NCI-H128 (cell line): ENCODE results near the gene HDAC9.

Source experiments
- DNase-seq: peaks from one replicate; lab custom pipeline; 2025; ENCODE audit not compliant: unreplicated experiment; lab: John Stamatoyannopoulos, UW

HDAC9 gene

DNA sequence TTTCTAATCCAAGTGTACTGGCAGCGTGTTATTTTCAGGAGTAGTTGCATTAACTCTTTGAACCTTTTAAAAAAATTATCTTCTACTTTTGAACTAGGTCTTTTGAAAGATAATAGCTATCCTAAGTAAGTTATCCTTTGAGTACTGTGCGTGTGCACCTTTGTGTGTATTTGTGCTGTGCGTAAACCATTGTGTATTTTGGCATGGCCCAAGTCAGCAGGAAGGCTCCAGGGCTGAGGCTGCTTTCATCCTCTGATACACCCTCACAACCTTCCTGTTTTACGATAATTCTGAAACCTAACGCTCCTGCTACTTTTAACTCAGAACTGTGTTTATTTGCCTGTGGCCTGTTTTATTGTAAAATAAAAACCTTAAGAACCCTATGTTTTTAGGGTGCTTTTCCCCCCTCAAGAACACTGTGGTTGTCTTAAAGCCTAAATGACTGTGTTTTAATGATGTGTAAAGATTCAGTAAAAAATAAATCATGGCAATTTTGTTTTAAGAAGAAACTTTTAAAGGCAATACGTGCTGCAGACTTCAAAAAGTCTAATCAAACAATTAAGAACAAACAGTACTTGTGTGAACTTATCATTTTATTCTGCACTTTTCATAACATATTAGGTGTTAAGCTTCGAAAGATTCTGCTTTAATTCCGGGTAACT is 57.5 kb downstream of the HDAC9 start:
- no peak for DNase-seq

DNA sequence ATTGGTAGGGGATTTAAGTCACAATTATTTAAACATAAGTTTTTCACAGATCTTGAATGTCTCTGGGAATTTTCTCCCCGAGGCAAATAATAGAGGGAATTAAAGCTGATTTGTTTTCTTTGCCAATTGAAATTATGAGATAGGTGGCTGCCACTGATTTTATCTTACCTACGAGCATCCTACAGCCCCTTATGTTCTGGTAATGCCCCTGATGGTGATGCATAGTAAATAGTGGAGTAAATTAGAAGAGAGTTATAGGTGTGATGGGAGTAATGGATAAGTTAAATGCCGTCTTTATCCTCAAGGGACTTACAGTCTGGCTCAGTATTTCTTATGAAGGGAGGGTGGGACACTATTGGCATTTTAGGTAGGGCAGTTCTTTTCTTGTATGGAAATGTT is 58.1 kb downstream of the HDAC9 start:
- no peak for DNase-seq

DNA sequence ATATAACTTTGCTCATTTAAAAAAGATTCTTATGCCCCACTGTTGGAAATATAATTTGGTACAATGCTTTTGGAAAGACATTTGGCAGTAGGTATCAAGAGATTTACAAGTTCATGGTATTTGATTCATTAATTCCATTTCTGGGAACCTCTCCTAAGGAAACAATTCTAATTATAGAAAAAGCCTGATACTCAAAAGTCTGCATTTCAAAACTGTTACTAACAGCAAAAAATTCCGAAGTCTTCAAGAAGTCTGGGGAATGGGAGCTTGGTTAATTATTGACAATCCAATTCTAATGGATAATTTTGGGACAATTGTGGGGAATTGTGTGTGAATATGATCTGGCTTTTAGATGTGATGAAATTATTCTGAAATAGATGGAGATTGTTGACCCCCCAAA is 59.6 kb downstream of the HDAC9 start:
- no peak for DNase-seq

DNA sequence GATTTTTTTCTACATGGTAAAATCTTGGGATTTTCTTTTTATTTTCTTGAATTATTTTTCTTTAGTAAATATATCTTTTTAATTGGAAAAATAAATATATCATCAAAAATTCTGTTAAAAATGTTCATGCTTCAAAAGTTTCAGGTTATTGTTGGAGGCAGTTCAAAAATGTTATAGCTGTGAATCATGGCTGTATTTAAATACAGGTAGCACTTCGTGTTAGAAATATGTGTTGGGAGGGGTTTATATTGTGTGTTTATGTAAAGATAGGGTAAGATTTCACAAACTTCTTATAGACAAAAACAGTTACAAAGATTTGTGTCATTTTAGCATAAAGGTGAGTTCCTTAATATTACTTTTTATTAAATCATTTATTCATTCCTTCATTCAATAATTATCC is 60.4 kb downstream of the HDAC9 start:
- no peak for DNase-seq

DNA sequence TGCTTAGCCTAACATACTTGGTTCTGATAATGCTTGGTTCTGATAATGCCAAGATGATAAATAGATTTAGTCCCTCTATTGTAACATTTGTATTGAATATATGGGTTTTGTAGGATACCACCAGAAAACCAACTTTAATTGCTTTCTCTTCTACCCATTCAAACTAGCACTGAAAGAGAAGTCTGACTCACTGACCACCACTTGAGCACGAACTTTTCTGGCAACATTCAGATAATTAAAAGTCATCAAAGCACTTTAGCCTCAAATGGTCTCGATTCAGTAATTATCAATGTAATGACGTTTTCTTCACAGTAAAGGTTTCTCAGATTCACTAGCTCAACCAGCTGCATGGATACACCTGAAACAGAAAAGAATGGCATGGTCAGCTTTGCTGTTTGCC is 63.0 kb downstream of the HDAC9 start:
- no peak for DNase-seq

DNA sequence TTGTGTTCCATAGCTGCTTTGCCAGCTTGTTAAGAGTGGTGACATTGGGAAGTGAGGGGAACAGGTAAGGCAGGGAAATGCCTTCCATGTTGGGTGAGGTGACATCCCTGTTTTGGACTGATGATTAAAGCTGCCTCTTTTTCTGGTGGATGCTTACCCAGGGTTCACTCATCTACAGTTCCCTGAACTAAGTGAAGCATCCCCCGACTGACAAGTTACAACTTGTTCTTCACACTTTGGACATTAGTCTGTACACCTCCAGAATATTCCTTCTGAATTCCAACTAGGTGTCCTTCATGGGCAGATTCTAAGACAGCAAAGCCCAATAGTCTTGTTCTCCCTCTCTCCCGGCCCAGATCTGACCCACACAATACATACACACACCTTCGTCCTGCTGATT is 63.4 kb downstream of the HDAC9 start:
- no peak for DNase-seq

DNA sequence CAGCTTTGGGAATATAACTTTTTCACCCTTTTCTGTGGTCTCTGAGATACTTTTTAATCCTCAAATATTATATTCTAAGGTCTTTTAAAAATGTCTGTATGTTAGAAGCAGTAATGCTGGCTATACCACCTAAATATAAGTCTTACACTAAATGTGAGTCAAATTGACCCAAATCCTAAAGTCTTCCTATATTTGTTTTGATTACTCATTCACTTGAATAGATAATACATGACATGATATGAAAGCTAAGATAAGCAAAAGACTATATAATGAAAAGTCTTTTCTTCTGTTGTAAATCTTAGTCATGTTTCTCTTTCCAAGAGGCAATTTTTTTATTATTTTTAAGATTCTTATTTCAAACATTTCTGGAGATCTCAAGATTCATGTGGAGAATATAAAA is 64.2 kb downstream of the HDAC9 start:
- no peak for DNase-seq

DNA sequence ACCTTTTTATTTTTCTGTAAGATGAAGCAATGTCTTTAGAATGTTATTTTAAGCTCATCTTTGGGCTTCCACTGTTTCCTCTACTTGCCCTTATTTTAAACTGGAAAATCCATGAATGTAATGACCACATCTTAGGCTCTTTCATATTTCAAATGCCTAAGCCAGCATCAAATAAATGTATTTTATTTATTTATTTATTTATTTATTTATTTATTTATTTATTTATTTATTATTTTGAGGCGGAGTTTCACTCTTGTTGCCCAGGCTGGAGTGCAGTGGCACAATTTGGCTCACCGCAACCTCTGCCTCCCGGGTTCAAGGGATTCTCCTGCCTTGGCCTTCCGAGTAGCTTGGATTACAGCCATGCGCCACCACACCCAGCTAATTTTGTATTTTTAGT is 69.2 kb downstream of the HDAC9 start:
- DNase-seq = no peak

DNA sequence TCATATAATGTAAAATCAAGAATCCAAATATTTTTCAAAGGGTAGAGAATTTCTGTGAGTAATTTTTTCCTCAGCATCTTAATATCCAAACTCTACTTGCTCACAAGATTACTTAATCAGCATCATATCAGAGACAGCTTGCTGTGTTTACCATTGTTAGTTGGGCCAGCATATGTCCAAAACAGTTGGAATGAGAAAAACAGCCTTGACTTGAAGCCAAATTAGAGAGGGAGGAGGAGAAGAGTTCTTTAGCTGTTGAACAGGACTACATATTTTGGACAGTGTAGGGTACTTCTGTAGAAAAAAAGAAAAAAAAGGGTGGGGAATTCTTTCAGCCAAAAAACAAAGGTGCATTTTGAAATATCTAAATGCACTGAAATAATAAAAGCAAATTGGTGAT is 69.8 kb downstream of the HDAC9 start:
- DNase-seq = no peak

DNA sequence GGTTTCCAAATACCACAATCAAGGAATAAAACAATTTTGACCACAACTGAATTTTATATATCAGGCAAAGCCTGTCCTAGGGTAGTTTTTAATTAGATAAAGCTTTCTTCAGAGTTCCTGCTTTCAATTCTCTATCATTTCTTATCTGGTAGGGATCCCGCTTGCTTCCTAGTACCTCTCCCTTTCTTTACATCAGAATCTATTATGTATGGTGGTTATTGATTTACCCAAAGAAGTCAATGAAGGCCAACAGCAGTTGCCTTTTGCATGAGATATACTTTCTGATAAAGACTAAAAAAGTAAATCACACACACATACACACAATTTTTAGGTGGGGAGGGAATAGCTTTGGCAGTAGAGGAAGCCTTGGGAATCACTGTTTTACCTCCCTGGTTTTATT is 70.7 kb downstream of the HDAC9 start:
- no peak for DNase-seq

DNA sequence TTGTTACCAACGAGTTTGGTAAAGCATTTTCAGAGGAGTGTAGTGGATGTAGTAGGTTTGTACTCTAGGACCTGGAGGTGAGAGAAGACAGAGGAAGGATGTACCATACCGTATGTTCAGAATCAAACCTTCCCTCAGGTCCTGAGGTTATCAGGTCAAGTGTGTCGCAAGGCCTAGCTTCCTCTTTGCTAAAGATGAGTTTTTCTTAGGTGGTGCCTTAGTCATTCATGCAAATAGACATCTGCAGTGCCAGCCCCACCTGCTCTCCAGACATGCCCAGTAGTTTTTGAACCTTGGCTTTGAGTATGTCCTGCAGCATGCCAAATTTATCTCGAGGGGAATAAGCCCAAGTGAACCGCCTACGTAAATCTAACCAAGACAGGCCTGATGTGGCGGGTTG is 71.3 kb downstream of the HDAC9 start:
- DNase-seq = no peak

DNA sequence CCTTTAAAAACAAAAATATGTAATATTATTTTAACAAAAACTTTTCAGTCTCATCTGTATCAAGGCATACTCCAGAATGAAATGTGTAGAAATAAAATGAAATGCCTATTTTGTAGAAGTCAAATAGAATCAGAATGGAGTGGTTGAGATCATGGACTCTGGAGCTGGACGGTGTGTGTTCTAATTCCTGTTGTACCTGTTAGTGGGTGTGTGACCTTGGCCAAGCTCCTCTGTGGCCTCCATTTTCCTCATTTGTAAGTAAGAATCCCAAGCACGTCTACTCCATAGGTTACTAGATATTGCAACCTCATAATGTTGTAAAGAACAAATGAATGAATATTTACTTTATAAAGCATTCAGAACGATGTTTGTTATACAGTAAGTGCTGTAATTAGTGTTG is 74.9 kb downstream of the HDAC9 start:
- DNase-seq = no peak

DNA sequence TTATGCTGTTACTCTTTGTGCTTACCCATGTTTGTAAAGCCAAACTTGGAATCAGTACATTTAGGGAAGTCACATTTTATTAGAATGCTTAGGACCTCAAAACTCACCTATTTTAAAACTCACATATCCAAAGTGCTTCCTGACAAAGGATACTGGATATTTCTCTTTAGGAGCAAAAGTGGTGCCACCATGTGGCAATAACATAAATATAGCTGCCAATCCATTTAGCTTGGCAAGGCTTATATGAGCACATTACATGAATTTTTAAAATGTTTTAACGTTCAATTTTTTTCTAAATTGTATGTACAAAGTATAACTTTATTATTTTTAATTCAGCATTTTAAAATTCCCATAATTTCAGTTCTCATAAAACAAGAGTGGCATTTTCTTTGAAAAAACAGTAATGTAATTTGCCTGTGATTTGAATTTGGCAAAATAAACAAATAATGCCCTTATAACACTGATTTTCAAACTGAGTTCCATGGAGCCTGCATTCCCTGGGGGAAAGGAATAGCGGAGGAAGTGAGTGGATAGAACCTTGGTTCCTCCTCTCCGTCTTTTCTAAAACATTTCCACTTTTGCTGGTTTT is 75.4 kb downstream of the HDAC9 start:
- peak; percentile 37 for DNase-seq

DNA sequence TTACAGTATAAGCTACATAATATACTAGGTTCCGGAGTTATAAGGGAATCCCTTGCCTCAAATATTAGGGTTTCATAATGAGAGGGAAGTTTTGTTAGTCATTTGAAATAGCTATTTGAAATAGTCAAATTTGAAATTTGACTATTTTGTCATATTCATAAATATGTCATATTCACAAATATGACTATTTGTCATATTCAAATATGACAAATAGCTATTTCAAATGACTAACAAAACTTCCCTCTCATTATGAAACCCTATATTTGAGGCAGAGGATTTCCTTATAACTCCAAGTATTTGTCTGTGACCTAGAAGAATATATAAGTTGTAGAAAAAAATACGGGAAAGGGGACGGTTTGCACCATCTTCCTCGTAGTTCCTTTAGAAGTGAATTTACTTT is 76.6 kb downstream of the HDAC9 start:
- no peak for DNase-seq

DNA sequence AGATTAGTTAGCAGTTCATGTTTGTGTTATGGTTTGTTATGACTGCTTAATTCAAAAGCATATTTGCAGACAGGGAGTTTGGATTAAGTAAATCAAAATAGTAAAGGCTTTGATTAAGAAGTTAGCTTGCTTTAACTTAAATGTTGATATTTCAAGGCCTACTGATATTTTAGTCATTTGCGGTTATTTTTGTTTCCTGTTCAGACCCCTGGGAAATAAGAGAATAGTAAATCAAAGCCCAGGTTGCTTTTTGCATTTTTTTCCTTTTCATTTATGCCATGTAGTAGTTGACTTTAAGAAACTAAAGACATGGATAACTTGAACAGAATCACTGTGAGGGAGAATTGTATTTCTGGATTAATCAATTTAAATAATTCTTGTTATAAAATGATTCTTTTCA is 77.3 kb downstream of the HDAC9 start:
- no peak for DNase-seq

DNA sequence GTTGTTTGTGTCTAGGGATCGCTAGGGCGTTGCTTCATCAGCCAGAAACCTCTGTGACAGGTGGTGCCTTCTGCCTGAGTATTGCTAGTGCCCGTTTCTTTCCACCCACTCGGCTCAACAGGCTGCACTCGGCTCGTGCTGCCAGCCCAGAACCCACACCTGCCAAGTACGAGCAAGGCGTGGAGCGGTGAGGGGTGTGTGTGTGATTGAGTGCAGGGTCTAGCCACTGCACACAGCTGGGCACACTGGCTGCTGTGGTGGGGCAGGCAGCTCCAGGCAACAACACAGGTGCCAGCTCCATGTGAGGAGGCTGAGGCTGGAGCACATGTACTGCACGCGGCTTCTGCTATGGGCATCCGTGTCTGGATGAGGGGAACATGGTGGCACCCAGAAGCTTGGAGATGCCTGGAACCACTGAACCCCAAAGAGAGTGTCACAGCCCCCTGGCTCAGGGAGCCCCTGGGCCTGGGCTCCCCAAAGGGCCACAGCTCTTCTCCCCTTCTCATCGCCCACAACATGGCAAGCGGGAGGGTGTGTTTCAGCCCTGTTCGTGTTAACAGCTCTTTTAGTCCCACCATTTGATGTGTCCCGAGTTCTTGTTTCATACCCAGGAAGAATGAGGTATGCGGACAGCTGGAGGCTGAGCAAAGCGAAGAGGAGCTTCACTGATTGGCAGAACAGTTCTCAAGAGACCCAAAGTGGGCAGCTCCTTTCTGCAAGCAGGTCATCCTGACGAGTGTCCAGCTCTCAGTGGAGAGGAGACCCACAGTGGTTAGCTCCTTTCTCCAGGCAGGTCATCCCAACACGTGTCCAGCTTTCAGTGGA is 78.1 kb downstream of the HDAC9 start:
- no peak for DNase-seq

DNA sequence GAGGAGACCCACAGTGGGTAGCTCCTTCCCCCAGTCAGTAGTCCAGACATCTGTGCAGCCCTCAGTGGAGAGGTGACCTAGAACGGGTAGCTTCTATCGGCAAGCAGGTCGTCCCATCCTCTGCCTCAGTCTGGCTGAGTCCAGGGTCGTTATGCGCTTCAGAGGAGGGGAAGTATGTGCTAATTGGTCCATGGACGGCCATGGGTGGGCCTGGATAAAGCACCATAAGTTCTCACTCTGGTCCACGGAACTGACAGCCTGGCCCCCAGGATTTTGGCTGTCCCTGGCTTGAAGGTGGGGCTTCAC is 78.6 kb downstream of the HDAC9 start:
- DNase-seq = no peak

DNA sequence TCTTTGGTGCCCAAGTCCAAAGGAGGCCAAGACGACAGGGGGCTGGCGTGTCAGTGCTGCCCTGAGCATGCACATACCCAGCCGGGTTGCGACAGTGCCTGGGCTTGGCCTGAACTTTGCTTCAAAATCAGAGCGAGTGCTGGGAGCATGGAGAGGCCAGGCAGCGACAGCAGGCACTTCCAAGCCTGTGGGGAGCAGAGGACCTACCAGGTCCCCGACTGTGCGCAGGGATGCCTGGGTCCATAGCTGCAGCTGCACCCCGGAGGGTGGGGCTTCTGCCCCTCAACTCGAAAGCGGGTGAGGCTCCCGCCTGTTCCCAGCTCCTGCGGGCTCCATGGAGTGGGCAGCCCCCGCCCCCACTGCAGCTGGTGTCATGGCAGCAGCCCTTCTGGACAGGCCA is 79.1 kb downstream of the HDAC9 start:
- DNase-seq = no peak

DNA sequence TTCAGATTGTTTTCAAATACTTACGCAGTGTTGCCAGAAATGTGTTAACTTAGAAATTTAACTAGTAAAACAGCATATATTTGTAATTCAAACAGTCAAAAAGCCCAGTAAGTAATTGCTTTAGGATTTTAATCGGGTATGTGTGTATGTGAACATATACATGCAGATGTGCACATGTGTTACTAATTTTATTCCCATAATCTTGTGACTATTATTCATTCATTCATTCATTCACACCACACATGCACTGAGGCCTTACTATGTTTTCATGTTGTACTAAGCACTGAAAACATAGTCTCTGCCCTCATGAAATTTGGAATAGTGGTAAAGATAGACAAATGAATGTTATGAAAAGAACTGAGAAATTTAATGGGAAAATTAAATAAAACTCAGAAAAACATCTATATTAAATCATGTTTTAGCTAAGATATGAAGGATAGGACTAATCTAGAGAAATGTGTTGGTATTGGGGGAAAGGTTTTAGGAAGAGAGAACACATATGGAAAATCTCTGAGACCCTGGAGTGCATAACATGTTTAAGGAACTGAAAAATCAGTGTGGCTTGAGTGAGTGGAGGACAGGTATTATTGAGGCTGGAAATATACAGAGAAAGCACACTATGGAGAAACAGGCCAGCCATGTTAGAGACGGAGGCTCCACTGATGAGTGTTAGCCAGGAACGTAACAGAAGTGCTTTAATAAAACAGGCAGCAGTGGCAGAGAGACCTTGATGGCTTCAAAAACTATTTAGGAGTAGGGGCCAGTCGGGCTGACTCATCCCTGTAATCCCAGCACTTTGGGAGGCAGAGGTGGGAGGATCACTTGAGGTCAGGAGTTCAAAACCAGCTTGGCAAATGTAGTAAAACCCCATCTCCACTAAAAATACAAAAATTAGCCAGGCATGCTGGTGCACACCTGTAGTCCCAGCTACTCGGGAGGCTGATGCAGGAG is 80.3 kb downstream of the HDAC9 start:
- no peak for DNase-seq

DNA sequence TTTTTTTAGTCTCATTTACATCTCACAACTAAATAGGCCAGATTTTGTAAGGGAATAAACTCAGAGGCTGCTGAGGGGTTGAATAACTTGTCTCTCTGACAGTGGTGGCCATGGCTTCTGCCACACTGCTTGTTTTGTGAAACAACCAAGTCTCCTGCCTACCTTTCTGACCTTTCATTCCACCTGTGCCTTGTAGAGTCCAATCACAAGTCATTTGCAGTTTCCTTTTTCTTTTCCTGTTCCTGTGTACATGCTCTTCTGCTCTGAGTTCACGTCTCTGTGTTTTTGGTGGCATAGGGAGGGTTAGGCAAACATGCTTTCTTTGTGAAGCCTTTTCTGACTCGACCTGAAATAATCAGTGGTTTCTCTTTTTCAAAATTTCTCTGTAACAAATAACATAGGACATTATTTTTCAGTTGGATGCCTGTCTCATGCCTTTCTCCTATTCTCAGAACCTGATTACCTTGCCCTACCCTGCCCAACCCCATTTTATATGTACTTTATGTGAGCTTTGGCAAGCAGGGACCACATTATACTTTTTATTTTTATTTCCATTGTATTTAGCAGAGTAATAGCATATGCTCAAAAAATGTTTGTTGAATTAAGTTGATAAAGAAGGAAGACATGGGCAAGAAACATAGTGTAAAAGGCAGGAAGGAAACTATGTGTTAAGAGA is 81.7 kb downstream of the HDAC9 start:
- DNase-seq = no peak

DNA sequence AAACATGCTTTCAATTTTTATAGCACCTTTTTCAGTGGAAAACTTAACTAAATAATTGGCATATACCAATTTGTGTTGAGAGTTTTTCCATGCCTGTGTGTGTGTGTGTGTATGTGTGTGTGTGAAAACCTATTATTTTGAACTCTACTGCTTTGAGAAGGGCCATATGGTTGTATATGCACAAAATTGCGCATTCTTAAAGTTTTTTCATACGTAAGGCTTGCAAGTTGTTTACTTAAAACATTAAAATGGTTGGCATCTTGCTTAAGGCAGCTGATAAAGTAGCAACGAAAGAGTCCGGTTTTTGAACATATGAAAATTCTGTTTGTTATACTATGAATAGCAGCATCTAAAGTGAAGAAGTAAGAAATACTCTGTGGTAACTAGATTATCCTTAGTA is 84.1 kb downstream of the HDAC9 start:
- DNase-seq = no peak
